Uterus (tissue), 2 donors: Measurements from ENCODE around the gene C18orf63.

Experiments
- CTCF ChIP-seq, 4 experiments: fragments of 200-600 bp in 2 of 4; fragments of 450-650 bp in 2 of 4; sonication (generic) in 2 of 4; IDR thresholded peaks; one replicate each; pipeline ENCODE4 v1.5.1; 2016 to 2019; ENCODE audit warnings: antibody characterized with exemption in 4 of 4, mild to moderate bottlenecking in 2 of 4, moderate library complexity in 1 of 4
- POLR2A ChIP-seq, 2 donors: fragments of 450-650 bp; IDR thresholded peaks; one replicate each; pipeline ENCODE4 v1.6.1; 2016; ENCODE audit warnings: antibody characterized with exemption in 2 of 2, mild to moderate bottlenecking in 1 of 2, moderate library complexity in 1 of 2

GRCh38 chr18:74291472-74291770 is 24.2 kb upstream of the C18orf63 start:
- no peak for TF ChIP-seq CTCF (IDR thresholded peaks at IDR 0.05)
- no peak for TF ChIP-seq POLR2A (IDR thresholded peaks at IDR 0.05)
